ENCODE measurements around the gene MLX. TPM values are rescaled to one million over a fixed set of nuclear protein-coding genes. Genes with fewer than 3 reads are reported as not detected.

Gene MLX, protein sequence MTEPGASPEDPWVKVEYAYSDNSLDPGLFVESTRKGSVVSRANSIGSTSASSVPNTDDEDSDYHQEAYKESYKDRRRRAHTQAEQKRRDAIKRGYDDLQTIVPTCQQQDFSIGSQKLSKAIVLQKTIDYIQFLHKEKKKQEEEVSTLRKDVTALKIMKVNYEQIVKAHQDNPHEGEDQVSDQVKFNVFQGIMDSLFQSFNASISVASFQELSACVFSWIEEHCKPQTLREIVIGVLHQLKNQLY
- 34.8 and 42.1 TPM in 2 replicates for total RNA-seq

DNA sequence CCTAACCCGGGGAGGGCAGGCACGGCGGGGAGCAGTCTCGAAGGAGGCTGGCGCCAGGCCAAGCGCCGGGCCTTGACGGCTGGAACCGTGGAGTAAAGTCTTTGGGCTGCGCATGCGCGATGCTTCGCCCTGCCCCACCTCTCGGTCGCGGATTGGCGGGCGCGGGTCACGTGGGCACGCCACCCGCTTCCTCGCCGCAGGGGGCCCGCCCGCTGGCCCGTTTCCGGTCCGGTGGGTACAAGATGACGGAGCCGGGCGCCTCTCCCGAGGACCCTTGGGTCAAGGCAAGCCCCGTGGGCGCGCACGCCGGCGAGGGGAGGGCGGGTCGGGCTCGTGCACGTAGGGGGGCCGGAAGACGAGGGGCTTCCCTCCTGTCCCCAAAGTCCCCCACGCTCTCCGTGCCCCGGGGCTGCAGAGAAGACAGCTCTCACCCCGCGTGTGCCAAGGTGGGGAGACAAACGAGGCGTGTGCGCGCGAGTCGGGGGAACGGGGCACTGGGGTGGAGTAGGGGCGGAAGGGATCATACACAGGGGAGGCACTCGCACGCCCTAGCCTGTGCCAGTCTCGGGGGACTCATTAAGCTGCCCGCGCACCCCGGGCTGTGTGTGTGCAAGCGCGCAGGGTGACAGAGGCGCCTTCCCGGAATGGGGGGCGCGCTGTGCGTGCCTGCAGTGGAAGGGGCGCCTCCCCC lies at the start of gene MLX:
Gene MLX (plus strand): TSS at position 218 of the 691 bp plus-strand sequence. CDS start 25 bp downstream, at position 243.

DNA sequence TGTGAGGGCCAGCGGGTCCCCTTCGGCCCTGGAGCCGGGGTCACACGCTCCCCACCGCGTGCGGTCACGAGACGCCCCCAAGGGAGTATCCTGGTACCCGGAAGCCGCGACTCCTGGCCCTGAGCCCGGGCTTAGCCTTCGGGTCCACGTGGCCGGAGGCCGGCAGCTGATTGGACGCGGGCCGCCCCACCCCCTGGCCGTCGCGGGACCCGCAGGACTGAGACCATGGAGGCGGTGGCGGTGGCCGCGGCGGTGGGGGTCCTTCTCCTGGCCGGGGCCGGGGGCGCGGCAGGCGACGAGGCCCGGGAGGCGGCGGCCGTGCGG lies 30.9 kb upstream of the MLX start, which contains the start of gene NAGLU:
Gene NAGLU (plus strand): TSS at position 194 of the 324 bp plus-strand sequence. CDS start 32 bp downstream, at position 226.

GRCh38 chr17:42552736-42553135 lies 14.2 kb upstream of the MLX start, which contains the start of gene HSD17B1:
Gene HSD17B1 (plus strand): TSS chr17:42552923. CDS start chr17:42552934, 11 bp downstream.

GRCh38 chr17:42561897-42562387 lies 5.0 kb upstream of the MLX start, which contains the start of gene COASY:
Gene COASY (plus strand): TSS chr17:42562148. CDS start chr17:42562623, 475 bp downstream.

GRCh38 chr17:42577532-42578281 lies 10.8 kb downstream of the MLX start, which contains the start of gene PSMC3IP:
Gene PSMC3IP (minus strand): TSS chr17:42577729. CDS start chr17:42577686, 43 bp downstream.

DNA sequence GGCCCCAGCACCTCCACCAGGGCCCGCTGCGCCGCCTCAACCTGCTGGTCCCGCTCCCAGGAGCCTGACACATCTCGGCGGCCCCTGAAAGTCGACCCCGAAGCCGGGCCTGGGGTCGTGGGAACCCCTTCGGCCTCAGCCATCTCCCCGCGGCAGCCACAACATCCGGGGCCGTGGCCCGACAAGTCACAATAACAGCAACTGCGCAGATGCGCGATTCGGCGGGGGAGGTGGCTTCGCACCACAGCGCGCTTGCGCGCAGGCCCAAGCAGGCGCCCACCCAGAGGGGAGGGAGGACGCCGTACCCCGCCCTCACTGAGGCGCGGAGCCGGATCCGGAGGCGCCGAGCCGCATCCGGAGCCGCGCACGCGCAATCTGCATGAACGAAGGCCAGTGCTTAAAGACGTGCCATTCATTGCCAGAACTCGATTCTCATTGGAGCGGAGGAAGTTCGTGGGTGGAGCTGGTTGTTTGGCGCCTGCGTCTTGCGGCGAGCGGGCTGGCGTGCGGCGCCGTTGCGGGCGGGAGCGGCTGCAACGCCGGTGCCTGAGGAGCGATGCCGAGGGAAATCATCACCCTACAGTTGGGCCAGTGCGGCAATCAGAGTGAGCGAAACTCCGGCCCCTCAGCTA lies 42.4 kb downstream of the MLX start, which contains the start of the genes RETREG3 and TUBG1:
Gene RETREG3 (minus strand): TSS at position 193 of the 632 bp plus-strand sequence. CDS start 50 bp downstream, at position 143.
Gene TUBG1 (plus strand): TSS at position 502 of the 632 bp plus-strand sequence. CDS start 55 bp downstream, at position 557.

Other genes starting within 250 kb of the MLX start
- 104 and 126 TPM in 2 replicates for gene STAT3, start 178.7 kb upstream of the MLX start, total RNA-seq
- gene CAVIN1, start 143.8 kb upstream of the MLX start, total RNA-seq: 646 and 690 TPM in 2 replicates
- gene ATP6V0A1, start 108.2 kb upstream of the MLX start, total RNA-seq: 79.3 and 90.8 TPM in 2 replicates
- gene NAGLU, start 30.9 kb upstream of the MLX start, total RNA-seq: 44.9 and 46.9 TPM in 2 replicates
- gene HSD17B1, start 14.2 kb upstream of the MLX start, total RNA-seq: 1.2 and 1.8 TPM in 2 replicates
- 7.9 and 12.0 TPM in 2 replicates for gene COASY, start 5.0 kb upstream of the MLX start, total RNA-seq
- gene PSMC3IP, start 10.6 kb downstream of the MLX start, total RNA-seq: 8.9 and 15.7 TPM in 2 replicates
- gene RETREG3, start 42.3 kb downstream of the MLX start, total RNA-seq: 50.7 and 55.1 TPM in 2 replicates
- gene TUBG1, start 42.6 kb downstream of the MLX start, total RNA-seq: 22.1 and 26.7 TPM in 2 replicates
- 6.5 and 9.3 TPM in 2 replicates for gene TUBG2, start 92.2 kb downstream of the MLX start, total RNA-seq
- 13.3 and 17.8 TPM in 2 replicates for gene PLEKHH3, start 109.9 kb downstream of the MLX start, total RNA-seq
- 2.1 and 2.8 TPM in 2 replicates for gene CCR10, start 114.7 kb downstream of the MLX start, total RNA-seq
- gene CNTNAP1, start 115.4 kb downstream of the MLX start, total RNA-seq: 25.1 and 38.4 TPM in 2 replicates
- gene EZH1, start 177.9 kb downstream of the MLX start, total RNA-seq: 14.9 and 15.6 TPM in 2 replicates
- 0.19 and 0.26 TPM in 2 replicates for gene RAMP2, start 194.1 kb downstream of the MLX start, total RNA-seq
- gene VPS25, start 206.3 kb downstream of the MLX start, total RNA-seq: 57.4 and 57.7 TPM in 2 replicates
- 0.06 TPM in 1 of 2 replicates, not detected in the other for gene WNK4, start 213.5 kb downstream of the MLX start, total RNA-seq
- 69.2 and 82.2 TPM in 2 replicates for gene COA3, start 231.6 kb downstream of the MLX start, total RNA-seq
- gene CNTD1, start 231.8 kb downstream of the MLX start, total RNA-seq: 0.12 and 0.13 TPM in 2 replicates